NCI-H146 treated with DMSO at 0.1 percent for 48 hours (cell line): ENCODE measurements around the gene ATG7.

Experiments used
- DNase-seq: peaks from one replicate; lab custom pipeline; 2025; ENCODE audit not compliant: unreplicated experiment; lab: John Stamatoyannopoulos, UW

The ATG7 gene

GRCh38 chr3:11547498-11547897 lies 275.3 kb downstream of the ATG7 start:
- DNase-seq: no peak

GRCh38 chr3:11548721-11549131 lies 276.5 kb downstream of the ATG7 start:
- peak; percentile 70 for DNase-seq

DNA sequence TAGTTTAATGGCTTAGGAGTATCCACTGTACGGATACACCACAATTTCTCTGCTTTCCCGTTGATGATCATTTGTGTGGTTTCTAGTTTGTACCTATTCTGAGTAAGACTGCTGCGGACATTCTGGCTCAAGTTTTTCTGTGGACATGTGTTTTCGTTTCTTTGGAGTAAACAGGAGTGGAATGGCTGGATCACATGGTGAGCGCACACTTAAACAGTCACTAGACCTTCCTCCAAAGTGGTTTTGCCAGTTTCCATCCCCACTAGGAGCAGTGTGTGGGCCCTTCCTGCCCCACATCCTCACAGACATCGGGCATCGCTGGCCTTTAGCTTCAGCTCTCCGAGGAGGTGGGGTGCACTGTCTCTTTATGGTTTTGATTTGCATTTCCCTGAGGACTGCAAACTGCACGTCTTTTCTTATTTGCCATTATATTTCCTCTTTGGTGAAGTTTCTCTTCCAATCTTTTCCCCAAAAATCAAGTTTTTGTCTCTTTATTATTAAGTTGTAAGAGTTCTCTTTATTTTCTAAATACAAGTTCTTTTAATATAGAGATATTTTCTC lies 277.5 kb downstream of the ATG7 start:
- DNase-seq: no peak

GRCh38 chr3:11551036-11551435 lies 278.8 kb downstream of the ATG7 start:
- DNase-seq: no peak

DNA sequence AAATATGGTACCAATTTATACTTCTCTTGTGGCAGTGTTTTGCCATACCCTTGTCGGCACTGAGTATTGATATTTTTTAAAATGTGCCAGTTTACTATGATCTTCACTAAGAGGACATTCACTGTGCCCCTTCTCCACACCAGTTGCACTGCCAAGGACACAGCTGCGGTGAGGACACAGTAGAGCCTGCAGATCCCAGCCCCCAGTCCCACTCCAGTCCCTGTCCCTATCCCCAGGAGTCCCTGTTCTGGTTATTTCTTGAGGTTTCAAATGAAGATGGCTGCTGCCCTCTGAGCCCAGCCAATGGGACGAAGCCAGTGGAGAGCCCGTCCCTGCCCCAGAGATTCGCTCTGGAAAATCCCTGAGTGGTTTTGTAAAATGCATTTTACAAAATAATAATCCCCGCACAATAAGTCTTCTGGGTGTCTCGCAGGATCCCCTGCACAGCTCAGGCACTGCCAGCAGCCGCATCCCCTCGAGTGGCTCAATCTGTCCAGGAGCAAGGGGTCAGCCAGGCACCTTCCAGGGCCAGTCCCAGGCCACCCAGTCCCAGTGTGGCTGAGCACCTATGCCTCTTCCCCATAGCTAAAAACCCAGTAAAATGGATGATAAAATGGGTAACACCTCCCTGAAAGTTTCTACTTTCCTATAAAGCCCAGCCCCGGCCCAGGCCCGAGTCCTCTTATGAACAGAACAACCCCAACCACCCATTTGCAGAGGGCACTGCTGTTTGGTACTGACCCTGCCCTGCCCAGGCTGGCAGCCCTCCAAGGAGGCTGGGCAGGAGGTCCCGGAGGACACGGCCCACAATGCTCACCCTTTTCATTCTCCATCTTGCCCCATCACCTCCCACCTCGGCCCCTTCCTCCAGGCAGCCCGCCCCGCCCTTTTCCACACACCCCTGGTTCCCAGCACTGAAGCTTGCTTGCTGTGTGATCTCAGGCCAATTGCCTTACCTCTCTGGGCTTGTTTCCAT lies 280.4 kb downstream of the ATG7 start:
- DNase-seq: no peak

DNA sequence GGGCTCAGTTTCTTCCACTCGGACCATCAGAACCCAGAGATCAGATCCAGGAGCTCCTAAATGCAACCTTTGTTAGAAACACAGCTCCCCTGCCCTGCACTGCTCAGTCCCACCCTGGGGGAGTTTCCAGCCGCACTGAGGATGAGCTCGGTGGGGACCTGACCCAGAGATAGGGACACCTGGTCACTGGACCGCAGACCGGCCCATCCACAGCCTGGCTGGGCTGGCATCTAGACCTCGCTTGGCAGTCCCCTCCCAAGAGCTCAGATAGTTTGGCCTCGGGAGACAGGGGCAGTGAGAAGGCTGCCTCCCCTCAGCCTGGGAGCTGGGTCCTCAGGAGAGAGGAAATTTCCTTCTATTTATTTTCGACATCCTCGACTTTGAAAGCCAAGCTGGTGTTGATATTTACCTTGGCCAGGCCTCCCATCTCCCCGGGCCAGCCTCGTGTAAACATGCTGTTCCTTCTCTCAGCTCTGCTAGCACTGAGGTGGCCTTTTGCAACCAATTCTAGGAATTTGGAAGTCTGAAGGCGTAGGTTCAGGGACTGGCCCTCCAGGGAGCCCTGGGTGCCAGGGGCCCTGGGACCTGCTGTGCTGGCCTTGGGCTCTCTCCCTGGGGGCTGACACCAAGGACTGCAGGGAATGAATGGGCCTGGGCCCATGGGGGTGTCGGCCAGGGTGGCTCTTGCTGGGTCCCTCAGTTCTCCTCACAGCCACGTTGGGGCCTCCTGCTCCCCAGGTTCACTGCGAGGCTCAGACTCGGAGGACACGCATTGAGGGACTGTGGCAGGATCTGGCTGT lies 281.4 kb downstream of the ATG7 start:
- no peak for DNase-seq

DNA sequence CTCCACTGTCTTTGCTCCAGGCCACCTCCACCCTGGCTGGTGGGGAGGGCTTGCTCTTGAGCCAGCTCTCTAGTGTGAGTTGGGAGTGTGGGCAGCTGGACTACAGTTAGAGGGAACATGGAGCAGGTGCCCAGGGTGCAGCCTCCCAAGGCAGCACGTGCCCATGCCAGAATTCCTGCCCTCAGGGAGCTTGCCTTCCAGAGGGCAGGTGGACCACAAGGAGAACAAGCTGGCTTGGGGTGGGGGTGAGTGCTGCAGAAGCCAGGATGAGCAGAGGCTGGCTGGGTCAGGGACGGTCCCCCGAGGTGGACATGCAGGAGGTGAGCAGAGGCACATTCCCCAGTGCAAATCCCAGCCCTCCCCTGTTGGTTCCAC lies 282.0 kb downstream of the ATG7 start:
- DNase-seq: no peak

- no peak for DNase-seq
Observed at GRCh38 chr3:11554666-11555065, 282.5 kb downstream of the ATG7 start.

- no peak for DNase-seq
Observed at GRCh38 chr3:11555211-11555782, 283.1 kb downstream of the ATG7 start.

DNA sequence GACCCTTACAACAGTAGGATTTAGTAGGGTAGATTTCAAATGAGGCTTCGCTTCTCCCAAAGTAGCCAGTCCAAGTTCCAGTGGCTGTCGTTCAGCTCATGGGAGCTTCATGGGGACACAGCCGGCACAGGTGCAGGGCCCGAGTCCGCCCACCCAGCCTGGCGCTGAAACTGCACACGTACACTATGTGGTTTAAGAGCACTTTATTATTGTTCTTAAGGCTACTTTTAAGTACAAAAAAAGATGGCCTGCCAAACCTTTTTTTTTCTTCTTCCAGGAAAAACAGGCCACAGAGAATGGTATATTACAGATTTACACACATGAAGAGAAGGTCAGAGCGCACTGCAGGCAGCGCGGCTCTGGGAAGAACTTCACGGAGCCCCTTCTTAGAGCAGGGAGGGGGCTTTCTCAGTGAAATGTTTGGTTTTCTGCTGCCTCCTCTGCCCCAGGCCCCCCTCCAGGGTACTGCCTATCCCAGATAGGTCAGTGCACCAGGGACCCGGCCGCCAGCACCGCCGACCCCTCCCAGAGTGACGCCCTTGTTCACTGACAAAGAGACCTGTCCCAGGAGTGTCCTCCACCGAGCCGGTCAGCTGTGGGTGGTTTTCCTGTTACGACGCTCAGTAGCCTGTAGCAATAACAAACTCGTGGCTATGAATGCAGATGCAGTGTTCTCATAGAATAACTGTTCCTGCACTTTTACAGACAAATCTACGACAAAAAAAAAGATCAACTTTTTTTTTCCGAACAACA lies 283.9 kb downstream of the ATG7 start:
- DNase-seq: no peak

DNA sequence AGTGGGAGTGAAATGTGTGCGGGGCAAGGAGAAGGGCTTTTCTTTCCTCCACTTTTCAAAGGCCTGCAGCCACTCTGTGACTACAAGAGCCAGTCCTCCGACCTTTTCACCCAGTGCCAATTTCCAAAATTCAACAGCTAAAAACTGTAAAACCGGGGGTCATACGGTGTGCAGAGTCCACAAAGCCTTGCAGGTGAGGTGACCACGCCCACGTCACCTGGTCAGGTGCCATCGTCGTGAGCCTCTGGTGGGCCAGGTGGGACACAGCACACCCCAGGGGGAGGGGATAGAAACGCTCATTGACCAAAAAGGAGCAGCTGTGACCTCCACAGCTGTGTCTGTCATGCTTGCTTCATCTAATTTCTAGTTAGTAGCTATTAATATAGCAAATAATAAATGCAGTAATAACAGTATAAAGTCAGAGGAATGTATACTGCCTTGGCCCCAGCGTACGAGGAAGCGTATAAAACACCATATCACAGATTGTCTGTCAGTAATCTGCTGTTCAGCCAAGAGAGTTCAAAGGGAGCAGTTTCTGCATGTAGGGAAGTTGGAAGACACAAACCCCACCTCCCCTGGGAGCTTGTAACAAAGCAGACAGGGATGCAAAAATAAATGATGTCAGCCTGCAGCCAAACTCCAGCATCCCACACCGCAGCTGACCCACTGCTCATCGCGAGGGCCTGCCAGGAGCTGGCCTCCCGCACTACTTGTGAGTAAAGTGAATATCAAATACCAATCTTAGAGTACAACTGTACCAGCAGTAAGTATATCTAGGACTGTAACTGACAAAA lies 284.9 kb downstream of the ATG7 start:
- no peak for DNase-seq

DNA sequence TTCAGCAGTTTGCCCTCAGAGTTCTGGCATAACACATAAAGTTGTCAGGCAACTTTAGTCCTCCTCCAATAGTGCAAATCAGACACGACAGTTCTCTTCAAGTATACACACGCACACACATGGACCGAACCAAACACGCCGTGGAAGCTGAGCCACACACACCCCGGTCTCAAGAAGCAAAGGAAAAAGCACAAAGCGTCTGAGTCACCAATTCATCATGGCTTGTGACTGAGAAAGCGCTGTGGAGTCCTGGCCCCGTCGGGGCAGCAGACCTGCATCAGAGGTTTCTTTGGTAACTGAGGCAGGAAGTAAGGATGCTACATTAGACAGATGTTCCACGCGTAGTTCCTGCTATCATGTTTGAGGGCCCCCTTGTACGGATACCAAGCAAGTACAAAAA lies 285.8 kb downstream of the ATG7 start:
- no peak for DNase-seq

- DNase-seq: no peak
Observed at GRCh38 chr3:11558411-11558903, 286.3 kb downstream of the ATG7 start.

DNA sequence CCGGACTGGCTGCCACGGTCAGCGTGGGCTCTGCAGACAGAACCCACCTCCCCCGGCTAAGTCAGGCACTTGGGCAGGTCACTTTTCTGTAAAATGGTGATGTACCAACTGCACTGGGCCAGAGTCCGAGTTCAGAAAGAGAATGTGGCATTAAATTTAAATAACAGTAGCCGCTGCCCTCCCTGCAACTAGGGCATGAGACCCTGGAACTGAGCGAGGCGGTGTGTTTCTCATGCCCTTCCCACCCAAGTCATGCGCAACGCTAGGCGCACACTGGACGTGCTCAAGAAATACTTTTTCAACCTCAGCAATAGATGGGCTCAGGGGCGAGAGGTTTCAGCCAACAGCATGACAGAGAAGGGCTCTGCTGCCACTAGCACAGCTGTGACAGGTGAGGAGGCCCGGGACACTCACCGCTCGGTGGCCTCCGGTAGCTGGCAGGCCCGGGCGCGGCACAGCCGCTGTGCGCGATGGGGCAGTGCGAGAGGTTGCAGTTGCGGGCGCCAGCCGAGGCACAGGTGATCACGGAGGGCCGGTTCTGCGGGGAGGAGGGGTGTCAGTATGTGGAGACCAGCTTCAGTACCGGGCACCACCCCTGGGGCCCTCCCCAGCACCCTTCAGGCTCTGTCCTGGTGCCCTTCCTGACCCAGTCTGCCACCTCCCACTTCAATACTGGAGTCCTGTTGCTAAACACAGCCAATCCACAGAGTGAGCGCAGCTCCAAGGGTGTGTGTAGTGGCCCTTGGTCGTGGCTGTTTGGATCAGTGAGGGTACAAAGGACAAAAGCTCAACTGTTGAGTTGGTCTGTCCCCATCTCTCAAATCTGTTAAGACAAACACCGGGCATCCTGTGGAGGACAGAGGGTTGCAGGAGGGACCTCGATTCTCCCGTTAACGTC lies 287.0 kb downstream of the ATG7 start:
- no peak for DNase-seq

GRCh38 chr3:11559816-11560633 lies 287.8 kb downstream of the ATG7 start:
- DNase-seq: no peak

DNA sequence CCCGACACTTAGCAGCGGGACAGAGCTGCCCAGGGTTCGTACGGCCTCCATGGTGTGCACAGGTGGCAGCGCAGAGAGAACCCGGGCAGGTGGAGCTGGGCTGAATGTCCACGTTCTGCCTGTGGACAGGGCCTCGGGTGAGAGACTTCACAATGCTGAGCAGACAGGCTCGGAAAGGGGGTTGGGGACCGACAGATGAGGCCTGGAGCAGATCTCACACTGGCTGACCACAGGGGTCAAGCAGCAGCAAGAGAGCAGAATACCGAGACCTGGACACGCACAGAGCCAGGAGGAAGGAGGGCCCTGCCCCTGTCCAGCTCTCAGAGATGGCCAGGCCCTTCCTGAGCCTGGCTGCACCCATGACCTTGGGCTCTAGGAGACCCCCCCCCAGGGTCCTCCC lies 288.5 kb downstream of the ATG7 start:
- DNase-seq: no peak

- DNase-seq: no peak
Observed at GRCh38 chr3:11562277-11562881, 290.2 kb downstream of the ATG7 start.
